Keratinocyte (primary cell): ENCODE results near the gene KCNK7. TPM values are rescaled to one million over a fixed set of nuclear protein-coding genes. Genes with fewer than 3 reads are reported as not detected.
A peak's percentile ranks its signal among the peaks of the same experiment; 100 is the strongest.

Experiments
- DNase-seq: peaks from one replicate; pipeline ENCODE4 v3.0.0-alpha.2; 2011; ENCODE audit warnings: low read depth, missing footprints, low spot score
- FAIRE-seq: peaks from 2 replicates; lab custom pipeline; 2011; peaks lifted over from hg19 to GRCh38; lab: Jason Lieb, UNC
- H2AFZ ChIP-seq: 2 replicates; pipeline ENCODE4 v1.6.0; 2012; ENCODE audit warnings: low read length, control low read depth, inconsistent platforms; ENCODE audit not compliant: control insufficient read depth
- H3K27ac ChIP-seq: 2 replicates; pipeline ENCODE4 v1.5.1; 2011; ENCODE audit warnings: low read length; ENCODE audit not compliant: control insufficient read depth, insufficient read depth
- H3K27me3 ChIP-seq: 3 replicates; pipeline ENCODE4 v1.6.0; 2011; ENCODE audit warnings: low read length; ENCODE audit not compliant: control insufficient read depth, insufficient read depth; ENCODE audit errors: extremely low read depth
- H3K36me3 ChIP-seq, 2 experiments: 2 replicates in 1 of 2; 3 replicates in 1 of 2; pipeline ENCODE4 v1.5.1; 2011; ENCODE audit warnings: low read length in 2 of 2, mild to moderate bottlenecking in 1 of 2; ENCODE audit not compliant: control insufficient read depth in 2 of 2, insufficient read depth in 2 of 2; ENCODE audit errors: extremely low read depth in 1 of 2
- H3K4me1 ChIP-seq: 3 replicates; pipeline ENCODE4 v1.5.1; 2011; ENCODE audit warnings: low read length; ENCODE audit not compliant: control insufficient read depth, insufficient read depth; ENCODE audit errors: extremely low read depth
- H3K4me2 ChIP-seq: 3 replicates; pipeline ENCODE4 v1.6.0; 2011; ENCODE audit warnings: low read depth, low read length; ENCODE audit not compliant: control insufficient read depth, insufficient read depth; ENCODE audit errors: extremely low read depth
- H3K4me3 ChIP-seq, 3 experiments: fragments of 200-600 bp in 1 of 3; sonication (generic) in 1 of 3; 2 replicates in 2 of 3; 3 replicates in 1 of 3; pipeline ENCODE4 v1.5.1; 2011 to 2016; ENCODE audit warnings: low read length in 3 of 3, mild to moderate bottlenecking in 3 of 3, control low read depth in 2 of 3, inconsistent platforms in 1 of 3, low read depth in 1 of 3, mixed read lengths in 1 of 3, mixed run types in 1 of 3, moderate library complexity in 1 of 3; ENCODE audit not compliant: control insufficient read depth in 2 of 3, insufficient read depth in 2 of 3; ENCODE audit errors: extremely low read depth in 1 of 3
- H3K79me2 ChIP-seq: 2 replicates; pipeline ENCODE4 v1.6.0; 2012; ENCODE audit warnings: low read length; ENCODE audit not compliant: control insufficient read depth, insufficient read depth
- H3K9ac ChIP-seq: 3 replicates; pipeline ENCODE4 v1.6.0; 2011; ENCODE audit warnings: low read length; ENCODE audit not compliant: control insufficient read depth, insufficient read depth; ENCODE audit errors: extremely low read depth
- H3K9me1 ChIP-seq: 3 replicates; pipeline ENCODE4 v1.6.0; 2011; ENCODE audit warnings: low read length; ENCODE audit not compliant: control insufficient read depth, insufficient read depth; ENCODE audit errors: extremely low read depth
- H3K9me3 ChIP-seq: 2 replicates; pipeline ENCODE4 v1.5.1; 2012; ENCODE audit warnings: low read depth, low read length; ENCODE audit not compliant: control insufficient read depth
- H4K20me1 ChIP-seq: 3 replicates; pipeline ENCODE4 v1.6.0; 2011; ENCODE audit warnings: low read length; ENCODE audit not compliant: control insufficient read depth, insufficient read depth; ENCODE audit errors: extremely low read depth
- EZH2 ChIP-seq: IDR thresholded peaks from one replicate; pipeline ENCODE4 v1.6.1; 2012; ENCODE audit warnings: inconsistent platforms, mild to moderate bottlenecking, low read length, moderate library complexity
- dilution Hi-C: fragments of 300-500 bp; cut with MboI; formaldehyde crosslinking; loops from one replicate; pipeline ENCODE4 v1.7.0; 2020; ENCODE audit warnings: low sequenced_read_pairs; ENCODE audit not compliant: extremely low pct_ligation_motif_present
- polyA plus RNA-seq, 5 experiments: library from polyadenylated mRNA; depleted of rRNA in 3 of 5; stranded (reverse) in 3 of 5; stranded (forward) in 1 of 5; unstranded in 1 of 5; fragments of >200 nt; gene quantifications; 1 replicate in 1 of 5; 2 replicates in 3 of 5; 3 replicates in 1 of 5; pipeline versions ENCODE4 v1.2.1 to v1.2.3, GENCODE V29; 2011 to 2012; ENCODE audit warnings: missing spikeins in 2 of 5, low read depth in 1 of 5, low replicate concordance in 1 of 5
- TF ChIP-seq, protein P1 (sequence below), 3 experiments: IDR thresholded peaks in 1 of 3; conservative IDR thresholded peaks in 1 of 3; optimal IDR thresholded peaks in 1 of 3; 2 replicates in 2 of 3; 3 replicates in 1 of 3; pipeline versions ENCODE3 to v1.5.1; 2011; ENCODE audit warnings: low read length in 3 of 3, mild to moderate bottlenecking in 3 of 3, moderate library complexity in 2 of 3, control low read depth in 1 of 3, inconsistent platforms in 1 of 3; ENCODE audit not compliant: insufficient read depth in 2 of 3; ENCODE audit errors: extremely low read depth in 1 of 3

KCNK7 gene
- polyA plus RNA-seq, 1 donor (not counting 4 experiments of a cell fraction or from before 2014, with no cell fraction given), result 0.46 TPM

DNA sequence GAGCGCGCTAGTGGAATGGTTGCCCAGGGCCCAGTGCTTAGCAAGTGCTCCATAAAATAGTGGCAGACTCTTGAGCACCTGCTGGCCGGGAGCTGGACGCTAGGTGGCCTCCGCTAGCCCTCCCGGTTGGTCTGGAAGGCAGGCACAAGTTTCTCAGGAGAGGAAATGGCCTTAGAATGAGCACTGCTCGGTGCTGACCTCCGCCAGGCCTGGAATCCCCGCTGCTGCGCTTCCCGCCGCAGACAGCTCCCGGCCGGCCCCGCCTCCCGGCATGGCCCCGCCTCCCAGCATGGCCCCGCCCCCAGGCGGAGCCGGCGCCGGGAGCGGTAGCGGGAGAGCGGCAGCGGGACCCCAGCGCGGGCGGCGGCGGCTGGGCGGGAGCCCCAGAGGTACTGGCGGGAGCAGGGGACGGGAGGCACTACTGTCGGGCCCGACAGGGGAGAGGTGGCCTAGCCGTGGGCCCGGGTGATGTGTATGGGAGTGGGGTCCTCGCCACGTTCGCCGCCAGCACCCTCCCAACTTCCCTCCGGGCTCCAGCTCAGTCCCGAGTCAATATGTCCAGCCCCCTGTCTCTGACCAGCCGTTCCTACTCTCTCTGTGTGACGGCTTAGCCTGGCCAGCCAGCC is 42.3 kb upstream of the KCNK7 start, which contains the start of gene SIPA1:
Gene SIPA1, plus strand, starts transcription at position 308 of the 626 bp plus-strand sequence. CDS start 2,821 bp downstream, outside the sequence.
- TF ChIP-seq EZH2, result no peak
- TF ChIP-seq, protein P1, sequence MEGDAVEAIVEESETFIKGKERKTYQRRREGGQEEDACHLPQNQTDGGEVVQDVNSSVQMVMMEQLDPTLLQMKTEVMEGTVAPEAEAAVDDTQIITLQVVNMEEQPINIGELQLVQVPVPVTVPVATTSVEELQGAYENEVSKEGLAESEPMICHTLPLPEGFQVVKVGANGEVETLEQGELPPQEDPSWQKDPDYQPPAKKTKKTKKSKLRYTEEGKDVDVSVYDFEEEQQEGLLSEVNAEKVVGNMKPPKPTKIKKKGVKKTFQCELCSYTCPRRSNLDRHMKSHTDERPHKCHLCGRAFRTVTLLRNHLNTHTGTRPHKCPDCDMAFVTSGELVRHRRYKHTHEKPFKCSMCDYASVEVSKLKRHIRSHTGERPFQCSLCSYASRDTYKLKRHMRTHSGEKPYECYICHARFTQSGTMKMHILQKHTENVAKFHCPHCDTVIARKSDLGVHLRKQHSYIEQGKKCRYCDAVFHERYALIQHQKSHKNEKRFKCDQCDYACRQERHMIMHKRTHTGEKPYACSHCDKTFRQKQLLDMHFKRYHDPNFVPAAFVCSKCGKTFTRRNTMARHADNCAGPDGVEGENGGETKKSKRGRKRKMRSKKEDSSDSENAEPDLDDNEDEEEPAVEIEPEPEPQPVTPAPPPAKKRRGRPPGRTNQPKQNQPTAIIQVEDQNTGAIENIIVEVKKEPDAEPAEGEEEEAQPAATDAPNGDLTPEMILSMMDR (optimal IDR thresholded peaks at IDR 0.05 in 1 of 3, IDR thresholded peaks at IDR 0.05 in 1 of 3, conservative IDR thresholded peaks at IDR 0.05 in 1 of 3; ENCODE audit: extremely low read depth in 1 of 3, insufficient read depth in 2 of 3, low read length in 3 of 3), result peak in 1 of 3 experiments; percentile 18

DNA sequence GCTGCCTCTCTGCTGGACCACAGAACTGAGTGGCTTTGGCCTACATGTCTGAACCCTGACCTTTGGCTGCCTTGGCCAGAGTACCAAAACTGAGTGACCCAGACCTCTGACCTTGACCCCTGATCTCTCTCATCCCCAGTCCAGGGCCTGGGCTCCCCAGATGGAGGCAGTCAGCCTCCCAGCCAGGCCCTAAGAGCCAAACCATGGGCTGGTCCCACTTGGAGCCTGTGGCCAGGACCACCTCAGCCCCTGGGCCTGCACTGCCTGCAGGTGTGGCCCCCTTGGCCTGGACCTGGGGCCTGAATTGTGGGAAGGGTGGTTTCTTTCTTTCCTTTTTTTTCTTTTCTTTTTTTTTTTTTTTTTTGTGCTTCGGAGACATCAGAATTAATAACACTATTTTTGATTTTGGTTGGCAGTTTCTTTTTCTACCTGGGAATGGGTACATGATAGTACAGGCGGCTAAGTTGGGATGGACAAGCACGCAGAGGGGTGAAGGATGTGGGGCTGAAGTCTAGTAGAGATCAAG is 41.5 kb upstream of the KCNK7 start:
- no peaks in the 10 kb centered on the region for H3K79me2 ChIP-seq
- peaks cover 27 to 30% of the 10 kb centered on the region in 2 experiments for H3K36me3 ChIP-seq
- no peak overlapping the region for H3K27ac ChIP-seq
- no peaks in the 10 kb centered on the region for H3K9me3 ChIP-seq
- no peak for TF ChIP-seq EZH2
- peaks cover 2% of the 10 kb centered on the region for H3K9me1 ChIP-seq
- dilution Hi-C loops, result no loop called here
- no peaks in the 10 kb centered on the region for H3K27me3 ChIP-seq
- FAIRE-seq (no peak), DNase-seq (no peak)
- peaks cover 4% of the 10 kb centered on the region for H4K20me1 ChIP-seq
- H3K4me1 ChIP-seq, result peaks cover 7% of the 10 kb centered on the region
- H3K4me2 ChIP-seq, result no peak overlapping the region
- no peak overlapping the region for H2AFZ ChIP-seq
- H3K4me3 ChIP-seq, result no peak overlapping the region
- H3K9ac ChIP-seq, result no peak overlapping the region

More for the DNA sequence above, 42.3 kb upstream of the KCNK7 start, which contains the start of gene SIPA1:
- Histone ChIP-seq H3K9me3 (no peaks in the 10 kb centered on the region), H2AFZ (peak within 1 kb of the TSS; percentile 16), H4K20me1 (peaks cover 4% of the 10 kb centered on the region), H3K27ac (peak within 1 kb of the TSS; percentile 47), H3K9ac (peak within 1 kb of the TSS; percentile 68), H3K79me2 (no peaks in the 10 kb centered on the region), H3K36me3 (peaks cover 27% of the 10 kb centered on the region in 2 experiments), H3K4me2 (peak within 1 kb of the TSS; percentile 84), H3K4me3 (peak within 1 kb of the TSS; percentile 60 to 81 (median 70)), H3K9me1 (peaks cover 2% of the 10 kb centered on the region), H3K4me1 (peaks cover 7% of the 10 kb centered on the region), H3K27me3 (no peaks in the 10 kb centered on the region)
- dilution Hi-C loops, result no loop called here
- no peak for FAIRE-seq
- DNase-seq, result no peak
